Neural crest cell (in vitro differentiated cells): ENCODE measurements around the gene PELI1. TPM values are rescaled to one million over a fixed set of nuclear protein-coding genes. Genes with fewer than 3 reads are reported as not detected.

Experiments
- DNase-seq: peaks from one replicate; pipeline ENCODE4 v3.0.0; 2021; ENCODE audit warnings: low read depth, mixed read lengths, low spot score
- H3K27ac Mint-ChIP-seq: one replicate; pipeline ENCODE4 v1.8.0; 2021; ENCODE audit warnings: mild to moderate bottlenecking, mixed read lengths; ENCODE audit not compliant: unreplicated experiment
- H3K27me3 Mint-ChIP-seq: 2 replicates; pipeline ENCODE4 v1.8.0; 2021; ENCODE audit warnings: low read depth, mild to moderate bottlenecking, mixed read lengths
- H3K36me3 Mint-ChIP-seq: 2 replicates; pipeline ENCODE4 v1.8.0; 2021; ENCODE audit warnings: low read depth, mild to moderate bottlenecking, mixed read lengths
- H3K4me1 Mint-ChIP-seq: 2 replicates; pipeline ENCODE4 v1.8.0; 2021; ENCODE audit warnings: mixed read lengths
- H3K4me3 Mint-ChIP-seq: one replicate; pipeline ENCODE4 v1.8.0; 2021; ENCODE audit warnings: mild to moderate bottlenecking, mixed read lengths
- H3K9me3 Mint-ChIP-seq: 2 replicates; pipeline ENCODE4 v1.8.0; 2021; ENCODE audit warnings: mixed read lengths
- total RNA-seq: library from RNA; stranded (reverse); gene quantifications from 2 replicates; pipeline ENCODE4 v1.2.1, GENCODE V29; 2021
- TF ChIP-seq, protein P1 (sequence below): fragments of 200-600 bp; sonication (generic); conservative IDR thresholded peaks from 2 replicates; pipeline ENCODE4 v1.5.0; 2021; ENCODE audit warnings: antibody characterized with exemption, mild to moderate bottlenecking

The PELI1 gene
- total RNA-seq, 1 donor from 2014 or later = 52.1 TPM

- Mint-ChIP-seq H3K4me1 (peaks cover 4% of the 10 kb centered on the region), H3K27me3 (no peaks in the 10 kb centered on the region), H3K27ac (no peak overlapping the region), H3K9me3 (no peaks in the 10 kb centered on the region), H3K36me3 (no peaks in the 10 kb centered on the region), H3K4me3 (no peak overlapping the region)
- DNase-seq = no peak
- TF ChIP-seq, protein P1, sequence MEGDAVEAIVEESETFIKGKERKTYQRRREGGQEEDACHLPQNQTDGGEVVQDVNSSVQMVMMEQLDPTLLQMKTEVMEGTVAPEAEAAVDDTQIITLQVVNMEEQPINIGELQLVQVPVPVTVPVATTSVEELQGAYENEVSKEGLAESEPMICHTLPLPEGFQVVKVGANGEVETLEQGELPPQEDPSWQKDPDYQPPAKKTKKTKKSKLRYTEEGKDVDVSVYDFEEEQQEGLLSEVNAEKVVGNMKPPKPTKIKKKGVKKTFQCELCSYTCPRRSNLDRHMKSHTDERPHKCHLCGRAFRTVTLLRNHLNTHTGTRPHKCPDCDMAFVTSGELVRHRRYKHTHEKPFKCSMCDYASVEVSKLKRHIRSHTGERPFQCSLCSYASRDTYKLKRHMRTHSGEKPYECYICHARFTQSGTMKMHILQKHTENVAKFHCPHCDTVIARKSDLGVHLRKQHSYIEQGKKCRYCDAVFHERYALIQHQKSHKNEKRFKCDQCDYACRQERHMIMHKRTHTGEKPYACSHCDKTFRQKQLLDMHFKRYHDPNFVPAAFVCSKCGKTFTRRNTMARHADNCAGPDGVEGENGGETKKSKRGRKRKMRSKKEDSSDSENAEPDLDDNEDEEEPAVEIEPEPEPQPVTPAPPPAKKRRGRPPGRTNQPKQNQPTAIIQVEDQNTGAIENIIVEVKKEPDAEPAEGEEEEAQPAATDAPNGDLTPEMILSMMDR = no peak
These were observed 29.2 kb upstream of the PELI1 start for GRCh38 chr2:64173156-64174135.

DNA sequence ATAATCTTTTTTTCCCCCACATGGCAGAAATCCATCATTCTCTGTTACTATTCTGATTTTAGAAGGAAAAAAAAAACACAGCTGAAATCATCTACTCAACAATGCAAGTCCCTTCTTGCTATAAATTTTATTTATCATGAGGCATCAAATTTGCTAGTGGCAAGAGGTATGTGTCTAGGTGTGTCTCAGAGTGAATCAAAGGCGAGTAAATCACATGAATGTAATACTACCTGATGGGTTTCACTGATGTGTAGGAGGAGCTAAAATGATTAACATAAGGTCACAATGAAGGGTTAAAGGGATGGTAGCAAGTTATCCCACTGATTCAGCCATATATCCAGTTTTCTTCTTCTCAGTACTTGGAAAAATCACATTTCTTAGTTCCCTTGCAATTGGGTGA is 24.5 kb upstream of the PELI1 start:
- Mint-ChIP-seq H3K36me3 (no peaks in the 10 kb centered on the region), H3K27me3 (no peaks in the 10 kb centered on the region)
- TF ChIP-seq, protein P1 = no peak

DNA sequence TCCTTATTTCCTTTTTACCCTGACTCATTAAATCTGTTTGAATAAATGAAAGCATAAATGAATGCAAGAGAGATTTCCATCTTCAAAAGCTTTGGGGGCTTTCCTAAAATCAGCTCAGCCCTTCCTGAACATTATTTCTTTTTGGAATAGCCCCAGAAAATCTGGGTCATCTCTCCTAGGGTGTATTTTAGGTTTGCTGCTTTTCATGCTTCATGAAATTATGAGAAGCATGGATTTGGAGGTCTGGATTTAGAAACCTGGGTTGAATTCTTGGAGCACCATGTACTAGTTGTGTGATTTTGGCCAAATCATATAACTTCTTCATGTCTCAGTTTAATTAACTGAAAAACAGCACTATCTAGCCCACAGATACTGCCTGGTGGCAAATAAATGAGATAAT is 24.0 kb upstream of the PELI1 start:
- no peak overlapping the region for H3K4me3 Mint-ChIP-seq
- TF ChIP-seq, protein P1 = no peak
- no peaks in the 10 kb centered on the region for H3K4me1 Mint-ChIP-seq
- H3K27me3 Mint-ChIP-seq = no peaks in the 10 kb centered on the region
- no peaks in the 10 kb centered on the region for H3K9me3 Mint-ChIP-seq
- DNase-seq = no peak
- H3K36me3 Mint-ChIP-seq = no peaks in the 10 kb centered on the region
- H3K27ac Mint-ChIP-seq = no peak overlapping the region

More for the DNA sequence above, 24.5 kb upstream of the PELI1 start:
- no peak for DNase-seq
- Mint-ChIP-seq H3K9me3 (no peaks in the 10 kb centered on the region), H3K4me3 (no peak overlapping the region), H3K27ac (no peak overlapping the region), H3K4me1 (no peaks in the 10 kb centered on the region)

DNA sequence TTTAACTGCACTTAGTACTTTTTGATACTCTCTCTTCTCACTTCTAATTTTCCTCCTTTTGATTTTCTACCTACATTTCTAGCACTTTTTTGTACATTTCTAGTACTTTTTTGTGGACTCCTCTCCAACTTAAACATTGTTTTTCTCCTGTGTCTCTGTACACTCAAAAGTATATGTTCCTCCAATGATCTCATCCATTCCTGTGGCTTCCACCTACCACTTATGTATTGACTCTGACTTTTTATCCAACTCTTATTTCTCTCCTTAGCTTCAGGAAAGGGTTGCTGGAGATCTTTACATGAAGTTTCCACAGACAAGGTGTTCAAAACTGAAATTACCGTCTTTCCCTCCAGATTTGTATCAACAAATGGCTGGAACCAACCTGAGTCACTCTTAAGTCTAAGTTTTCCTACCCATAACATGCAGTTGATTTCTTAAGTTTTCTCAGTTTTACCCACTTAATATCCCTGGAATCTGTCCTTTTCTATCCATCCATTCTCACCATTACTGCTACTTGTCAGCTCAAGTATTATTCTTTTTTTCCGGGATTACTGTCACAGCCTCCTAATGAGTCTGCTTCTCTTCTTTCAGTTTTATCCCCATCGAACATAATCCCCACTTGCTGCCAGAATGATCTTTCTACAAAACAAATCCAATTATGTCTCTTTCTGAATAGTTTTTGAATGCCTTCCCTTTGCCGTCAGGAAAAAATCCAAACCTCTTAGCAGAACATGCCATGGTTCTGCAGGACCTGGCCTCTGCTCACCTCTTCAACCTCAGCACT is 22.6 kb upstream of the PELI1 start:
- DNase-seq = no peak
- no peak overlapping the region for H3K27ac Mint-ChIP-seq
- no peaks in the 10 kb centered on the region for H3K9me3 Mint-ChIP-seq
- no peak overlapping the region for H3K4me3 Mint-ChIP-seq
- H3K4me1 Mint-ChIP-seq = no peaks in the 10 kb centered on the region
- no peaks in the 10 kb centered on the region for H3K27me3 Mint-ChIP-seq
- TF ChIP-seq, protein P1 = no peak
- H3K36me3 Mint-ChIP-seq = no peaks in the 10 kb centered on the region

DNA sequence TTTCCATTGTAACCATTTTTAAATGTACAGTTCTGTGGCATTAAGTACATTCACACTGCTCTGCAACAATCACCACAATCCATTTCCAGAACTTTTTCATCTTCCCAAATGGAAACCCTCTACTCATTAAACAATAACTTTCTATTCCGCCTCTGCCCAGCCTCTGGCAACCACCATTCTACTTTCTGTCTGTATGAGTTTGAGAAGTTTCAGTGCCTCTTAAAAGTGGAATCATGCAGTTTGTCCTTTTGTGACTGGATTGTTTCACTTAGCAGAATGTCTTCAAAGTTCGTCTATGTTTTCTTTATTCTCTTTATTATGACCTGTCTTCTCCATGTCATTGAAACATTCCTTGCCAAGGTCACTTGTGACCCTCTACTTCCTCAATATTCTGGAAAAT is 22.0 kb upstream of the PELI1 start:
- H3K27me3 Mint-ChIP-seq = no peaks in the 10 kb centered on the region
- no peak overlapping the region for H3K27ac Mint-ChIP-seq
- no peaks in the 10 kb centered on the region for H3K4me1 Mint-ChIP-seq
- no peak overlapping the region for H3K4me3 Mint-ChIP-seq
- DNase-seq = no peak
- TF ChIP-seq, protein P1 = no peak
- H3K36me3 Mint-ChIP-seq = no peaks in the 10 kb centered on the region
- H3K9me3 Mint-ChIP-seq = no peaks in the 10 kb centered on the region
